GM23338 (cell line): ENCODE results near the gene MARCKS. TPM values are rescaled to one million over a fixed set of nuclear protein-coding genes. Genes with fewer than 3 reads are reported as not detected.

Experiments
- ATAC-seq: fragments of 200-7000 bp; cut with Tn5 transposase; 3 replicates; pipeline ENCODE4 v1.9.1; 2020
- DNase-seq: peaks from one replicate; pipeline ENCODE4 v3.0.0-alpha.2; 2015; ENCODE audit warnings: low spot score
- H2AFZ ChIP-seq: fragments of 200-600 bp; sonication (generic); 2 replicates; pipeline ENCODE4 v1.8.0; 2016; ENCODE audit warnings: antibody characterized with exemption, mild to moderate bottlenecking, moderate library complexity
- H3F3A ChIP-seq: fragments of 200-600 bp; sonication (generic); replicated peaks from 2 replicates; pipeline ENCODE4 v1.8.0; 2017; ENCODE audit warnings: antibody characterized with exemption, mixed run types, low read depth
- H3K27ac ChIP-seq: fragments of 200-600 bp; sonication (generic); 2 replicates; pipeline ENCODE4 v1.6.1; 2016; ENCODE audit warnings: low read depth
- H3K27me3 ChIP-seq: fragments of 200-600 bp; sonication (generic); 2 replicates; pipeline ENCODE4 v1.8.0; 2016; ENCODE audit warnings: mild to moderate bottlenecking, mixed run types, moderate library complexity; ENCODE audit not compliant: insufficient read depth
- H3K36me3 ChIP-seq: fragments of 200-600 bp; sonication (generic); 2 replicates; pipeline ENCODE4 v1.8.0; 2016; ENCODE audit warnings: mild to moderate bottlenecking; ENCODE audit not compliant: insufficient read depth
- H3K4me1 ChIP-seq: fragments of 200-600 bp; sonication (generic); 2 replicates; pipeline ENCODE4 v1.8.0; 2016; ENCODE audit warnings: mild to moderate bottlenecking, moderate library complexity; ENCODE audit not compliant: insufficient read depth
- H3K4me2 ChIP-seq: fragments of 200-600 bp; sonication (generic); 2 replicates; pipeline ENCODE4 v1.7.1; 2017; ENCODE audit warnings: mixed run types
- H3K4me3 ChIP-seq: fragments of 200-600 bp; sonication (generic); 2 replicates; pipeline ENCODE4 v1.6.1; 2016; ENCODE audit warnings: mixed run types
- H3K79me2 ChIP-seq: fragments of 200-600 bp; sonication (generic); replicated peaks from 2 replicates; pipeline ENCODE4 v1.8.0; 2017; ENCODE audit warnings: mild to moderate bottlenecking; ENCODE audit not compliant: insufficient read depth
- H3K9me2 ChIP-seq: fragments of 200-600 bp; sonication (generic); 2 replicates; pipeline ENCODE4 v1.8.0; 2017; ENCODE audit not compliant: insufficient read depth
- H4K20me1 ChIP-seq: fragments of 200-600 bp; sonication (generic); replicated peaks from 2 replicates; pipeline ENCODE4 v1.8.0; 2017; ENCODE audit warnings: mild to moderate bottlenecking; ENCODE audit not compliant: insufficient read depth
- H3K27ac Mint-ChIP-seq: 2 replicates; pipeline ENCODE4 v1.8.0; 2020; ENCODE audit warnings: inconsistent platforms, mild to moderate bottlenecking, moderate library complexity, mixed read lengths
- H3K27me3 Mint-ChIP-seq: 3 replicates; pipeline ENCODE4 v1.8.0; 2022; ENCODE audit warnings: low read depth, mild to moderate bottlenecking, moderate library complexity, mixed read lengths, inconsistent platforms; ENCODE audit not compliant: insufficient read depth, poor library complexity
- H3K36me3 Mint-ChIP-seq: 3 replicates; pipeline ENCODE4 v1.8.0; 2021; ENCODE audit warnings: low read depth, mild to moderate bottlenecking, inconsistent platforms, moderate library complexity, mixed read lengths
- H3K4me1 Mint-ChIP-seq: 3 replicates; pipeline ENCODE4 v1.8.0; 2020; ENCODE audit warnings: mild to moderate bottlenecking, inconsistent platforms, mixed read lengths
- H3K4me3 Mint-ChIP-seq: 3 replicates; pipeline ENCODE4 v1.8.0; 2021; ENCODE audit warnings: moderate library complexity, mild to moderate bottlenecking, inconsistent platforms, mixed read lengths
- H3K9me3 Mint-ChIP-seq: 3 replicates; pipeline ENCODE4 v1.8.0; 2020; ENCODE audit warnings: moderate library complexity, mild to moderate bottlenecking, inconsistent platforms, mixed read lengths
- CREB1 ChIP-seq: fragments of 250-450 bp; sonication (Bioruptor Pico); IDR thresholded peaks from 2 replicates; pipeline ENCODE4 v1.5.0; 2020; ENCODE audit warnings: low read depth, mild to moderate bottlenecking, moderate library complexity
- EZH2 ChIP-seq: fragments of 200-600 bp; sonication (generic); IDR thresholded peaks from one replicate; pipeline ENCODE4 v1.8.0; 2017; ENCODE audit warnings: antibody characterized with exemption, mild to moderate bottlenecking, low read depth; ENCODE audit not compliant: unreplicated experiment
- EZH2phosphoT487 ChIP-seq: fragments of 200-600 bp; sonication (generic); IDR thresholded peaks from one replicate; pipeline ENCODE4 v1.8.1; 2018; ENCODE audit warnings: antibody characterized with exemption; ENCODE audit not compliant: unreplicated experiment
- JUNB ChIP-seq: IDR thresholded peaks from one replicate; pipeline ENCODE4 v1.6.1; 2016; ENCODE audit warnings: antibody characterized with exemption; ENCODE audit not compliant: unreplicated experiment
- NANOG ChIP-seq: IDR thresholded peaks from 2 replicates; pipeline ENCODE4 v1.6.1; 2016; ENCODE audit warnings: antibody characterized with exemption, borderline replicate concordance
- POLR2AphosphoS5 ChIP-seq: IDR thresholded peaks from 2 replicates; pipeline ENCODE4 v1.6.1; 2016; ENCODE audit warnings: antibody characterized with exemption, low read depth
- STAT1 ChIP-seq: IDR thresholded peaks from one replicate; pipeline ENCODE4 v1.6.1; 2016; ENCODE audit warnings: antibody characterized with exemption; ENCODE audit not compliant: unreplicated experiment
- ZNF114 ChIP-seq: fragments of 250-450 bp; sonication (Bioruptor Pico); IDR thresholded peaks from 2 replicates; pipeline ENCODE4 v1.5.0; 2020; ENCODE audit warnings: mild to moderate bottlenecking, moderate library complexity
- ZNF331 ChIP-seq: fragments of 250-450 bp; sonication (Bioruptor Pico); IDR thresholded peaks from 2 replicates; pipeline ENCODE4 v1.5.0; 2020; ENCODE audit warnings: low read depth, mild to moderate bottlenecking, moderate library complexity
- polyA plus RNA-seq: library from polyadenylated mRNA; unstranded; fragments of >200 nt; fragmentation: Nextera tagmentation; extraction: Ambion mirVana; gene quantifications from 2 replicates; pipeline ENCODE4 v1.2.1, GENCODE V29; 2016
- total RNA-seq: library from RNA; depleted of rRNA; stranded (reverse); fragments of >200 nt; shearing (Covaris generic); gene quantifications from 2 replicates; pipeline ENCODE4 v1.2.3, GENCODE V29; 2014
- TF ChIP-seq, protein P1 (sequence below): IDR thresholded peaks from one replicate; pipeline ENCODE4 v1.6.1; 2018; ENCODE audit warnings: antibody characterized with exemption; ENCODE audit not compliant: unreplicated experiment
- TF ChIP-seq, protein P2 (sequence below): IDR thresholded peaks from 2 replicates; pipeline ENCODE4 v1.6.1; 2016; ENCODE audit warnings: antibody characterized with exemption
- TF ChIP-seq, protein P3 (sequence below): fragments of 250-450 bp; sonication (Bioruptor Pico); IDR thresholded peaks from 2 replicates; pipeline ENCODE4 v1.5.0; 2020; ENCODE audit warnings: mild to moderate bottlenecking, moderate library complexity
- TF ChIP-seq, protein P4 (sequence below), 2 experiments: fragments of 200-600 bp in 1 of 2; sonication (generic) in 1 of 2; conservative IDR thresholded peaks; 2 replicates each; pipeline versions ENCODE4 v1.5.1 to v1.6.1; 2016 to 2017; ENCODE audit warnings: antibody characterized with exemption in 2 of 2, low read depth in 2 of 2, mild to moderate bottlenecking in 2 of 2, moderate library complexity in 1 of 2

The MARCKS gene
- total and polyA plus RNA-seq, 2 experiments from 2014 or later, result 71.5 to 85.9 TPM

DNA sequence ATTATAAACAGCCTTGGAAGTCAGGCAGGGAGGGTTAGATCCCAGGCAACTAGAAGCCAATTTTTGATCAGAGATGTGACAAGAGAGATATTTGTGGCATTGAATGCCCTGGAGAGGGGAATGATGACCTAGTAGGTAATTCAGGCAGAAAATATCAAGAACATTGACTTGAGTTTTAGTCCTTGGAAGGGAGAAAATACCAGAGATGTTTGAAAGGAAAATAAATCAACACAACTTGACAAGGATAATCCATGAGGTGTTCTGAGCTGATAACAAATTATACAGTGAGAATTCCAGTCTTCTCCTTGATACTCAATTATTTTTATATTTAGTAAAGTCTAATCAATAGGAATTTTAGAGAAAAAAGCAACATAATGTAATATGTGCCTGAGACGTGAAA is 10.6 kb upstream of the MARCKS start:
- Histone ChIP-seq H2AFZ (0 out of 2 replicates have a peak overlapping the region, but pooled peaks have one; percentile 19), H3K4me3 (no peak overlapping the region), H3K79me2 (no peaks in the 10 kb centered on the region), H3K4me1 (no peaks in the 10 kb centered on the region), H3K27ac (no peak overlapping the region), H4K20me1 (no peaks in the 10 kb centered on the region), H3K27me3 (peaks cover 11% of the 10 kb centered on the region), H3K36me3 (no peaks in the 10 kb centered on the region), H3K4me2 (no peak overlapping the region), H3F3A (no peaks in the 10 kb centered on the region), H3K9me2 (no peaks in the 10 kb centered on the region)
- Mint-ChIP-seq H3K27ac (no peak overlapping the region; the same call in 1 of the 2 replicates), H3K4me1 (peaks cover 5% of the 10 kb centered on the region), H3K9me3 (no peaks in the 10 kb centered on the region), H3K27me3 (peaks cover 4% of the 10 kb centered on the region), H3K4me3 (no peak overlapping the region), H3K36me3 (no peaks in the 10 kb centered on the region)
- TF ChIP-seq EZH2, result no peak
- no peak for TF ChIP-seq CREB1 (CRISPR knock-in tag)
- no peak for TF ChIP-seq POLR2AphosphoS5
- TF ChIP-seq EZH2phosphoT487, result no peak
- no peak for TF ChIP-seq JUNB
- no peak for TF ChIP-seq NANOG
- TF ChIP-seq, protein P1, sequence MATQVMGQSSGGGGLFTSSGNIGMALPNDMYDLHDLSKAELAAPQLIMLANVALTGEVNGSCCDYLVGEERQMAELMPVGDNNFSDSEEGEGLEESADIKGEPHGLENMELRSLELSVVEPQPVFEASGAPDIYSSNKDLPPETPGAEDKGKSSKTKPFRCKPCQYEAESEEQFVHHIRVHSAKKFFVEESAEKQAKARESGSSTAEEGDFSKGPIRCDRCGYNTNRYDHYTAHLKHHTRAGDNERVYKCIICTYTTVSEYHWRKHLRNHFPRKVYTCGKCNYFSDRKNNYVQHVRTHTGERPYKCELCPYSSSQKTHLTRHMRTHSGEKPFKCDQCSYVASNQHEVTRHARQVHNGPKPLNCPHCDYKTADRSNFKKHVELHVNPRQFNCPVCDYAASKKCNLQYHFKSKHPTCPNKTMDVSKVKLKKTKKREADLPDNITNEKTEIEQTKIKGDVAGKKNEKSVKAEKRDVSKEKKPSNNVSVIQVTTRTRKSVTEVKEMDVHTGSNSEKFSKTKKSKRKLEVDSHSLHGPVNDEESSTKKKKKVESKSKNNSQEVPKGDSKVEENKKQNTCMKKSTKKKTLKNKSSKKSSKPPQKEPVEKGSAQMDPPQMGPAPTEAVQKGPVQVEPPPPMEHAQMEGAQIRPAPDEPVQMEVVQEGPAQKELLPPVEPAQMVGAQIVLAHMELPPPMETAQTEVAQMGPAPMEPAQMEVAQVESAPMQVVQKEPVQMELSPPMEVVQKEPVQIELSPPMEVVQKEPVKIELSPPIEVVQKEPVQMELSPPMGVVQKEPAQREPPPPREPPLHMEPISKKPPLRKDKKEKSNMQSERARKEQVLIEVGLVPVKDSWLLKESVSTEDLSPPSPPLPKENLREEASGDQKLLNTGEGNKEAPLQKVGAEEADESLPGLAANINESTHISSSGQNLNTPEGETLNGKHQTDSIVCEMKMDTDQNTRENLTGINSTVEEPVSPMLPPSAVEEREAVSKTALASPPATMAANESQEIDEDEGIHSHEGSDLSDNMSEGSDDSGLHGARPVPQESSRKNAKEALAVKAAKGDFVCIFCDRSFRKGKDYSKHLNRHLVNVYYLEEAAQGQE, result no peak
- TF ChIP-seq STAT1, result no peak
- TF ChIP-seq, protein P2, sequence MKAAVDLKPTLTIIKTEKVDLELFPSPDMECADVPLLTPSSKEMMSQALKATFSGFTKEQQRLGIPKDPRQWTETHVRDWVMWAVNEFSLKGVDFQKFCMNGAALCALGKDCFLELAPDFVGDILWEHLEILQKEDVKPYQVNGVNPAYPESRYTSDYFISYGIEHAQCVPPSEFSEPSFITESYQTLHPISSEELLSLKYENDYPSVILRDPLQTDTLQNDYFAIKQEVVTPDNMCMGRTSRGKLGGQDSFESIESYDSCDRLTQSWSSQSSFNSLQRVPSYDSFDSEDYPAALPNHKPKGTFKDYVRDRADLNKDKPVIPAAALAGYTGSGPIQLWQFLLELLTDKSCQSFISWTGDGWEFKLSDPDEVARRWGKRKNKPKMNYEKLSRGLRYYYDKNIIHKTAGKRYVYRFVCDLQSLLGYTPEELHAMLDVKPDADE, result no peak
- TF ChIP-seq ZNF331, result no peak
- TF ChIP-seq, protein P3, sequence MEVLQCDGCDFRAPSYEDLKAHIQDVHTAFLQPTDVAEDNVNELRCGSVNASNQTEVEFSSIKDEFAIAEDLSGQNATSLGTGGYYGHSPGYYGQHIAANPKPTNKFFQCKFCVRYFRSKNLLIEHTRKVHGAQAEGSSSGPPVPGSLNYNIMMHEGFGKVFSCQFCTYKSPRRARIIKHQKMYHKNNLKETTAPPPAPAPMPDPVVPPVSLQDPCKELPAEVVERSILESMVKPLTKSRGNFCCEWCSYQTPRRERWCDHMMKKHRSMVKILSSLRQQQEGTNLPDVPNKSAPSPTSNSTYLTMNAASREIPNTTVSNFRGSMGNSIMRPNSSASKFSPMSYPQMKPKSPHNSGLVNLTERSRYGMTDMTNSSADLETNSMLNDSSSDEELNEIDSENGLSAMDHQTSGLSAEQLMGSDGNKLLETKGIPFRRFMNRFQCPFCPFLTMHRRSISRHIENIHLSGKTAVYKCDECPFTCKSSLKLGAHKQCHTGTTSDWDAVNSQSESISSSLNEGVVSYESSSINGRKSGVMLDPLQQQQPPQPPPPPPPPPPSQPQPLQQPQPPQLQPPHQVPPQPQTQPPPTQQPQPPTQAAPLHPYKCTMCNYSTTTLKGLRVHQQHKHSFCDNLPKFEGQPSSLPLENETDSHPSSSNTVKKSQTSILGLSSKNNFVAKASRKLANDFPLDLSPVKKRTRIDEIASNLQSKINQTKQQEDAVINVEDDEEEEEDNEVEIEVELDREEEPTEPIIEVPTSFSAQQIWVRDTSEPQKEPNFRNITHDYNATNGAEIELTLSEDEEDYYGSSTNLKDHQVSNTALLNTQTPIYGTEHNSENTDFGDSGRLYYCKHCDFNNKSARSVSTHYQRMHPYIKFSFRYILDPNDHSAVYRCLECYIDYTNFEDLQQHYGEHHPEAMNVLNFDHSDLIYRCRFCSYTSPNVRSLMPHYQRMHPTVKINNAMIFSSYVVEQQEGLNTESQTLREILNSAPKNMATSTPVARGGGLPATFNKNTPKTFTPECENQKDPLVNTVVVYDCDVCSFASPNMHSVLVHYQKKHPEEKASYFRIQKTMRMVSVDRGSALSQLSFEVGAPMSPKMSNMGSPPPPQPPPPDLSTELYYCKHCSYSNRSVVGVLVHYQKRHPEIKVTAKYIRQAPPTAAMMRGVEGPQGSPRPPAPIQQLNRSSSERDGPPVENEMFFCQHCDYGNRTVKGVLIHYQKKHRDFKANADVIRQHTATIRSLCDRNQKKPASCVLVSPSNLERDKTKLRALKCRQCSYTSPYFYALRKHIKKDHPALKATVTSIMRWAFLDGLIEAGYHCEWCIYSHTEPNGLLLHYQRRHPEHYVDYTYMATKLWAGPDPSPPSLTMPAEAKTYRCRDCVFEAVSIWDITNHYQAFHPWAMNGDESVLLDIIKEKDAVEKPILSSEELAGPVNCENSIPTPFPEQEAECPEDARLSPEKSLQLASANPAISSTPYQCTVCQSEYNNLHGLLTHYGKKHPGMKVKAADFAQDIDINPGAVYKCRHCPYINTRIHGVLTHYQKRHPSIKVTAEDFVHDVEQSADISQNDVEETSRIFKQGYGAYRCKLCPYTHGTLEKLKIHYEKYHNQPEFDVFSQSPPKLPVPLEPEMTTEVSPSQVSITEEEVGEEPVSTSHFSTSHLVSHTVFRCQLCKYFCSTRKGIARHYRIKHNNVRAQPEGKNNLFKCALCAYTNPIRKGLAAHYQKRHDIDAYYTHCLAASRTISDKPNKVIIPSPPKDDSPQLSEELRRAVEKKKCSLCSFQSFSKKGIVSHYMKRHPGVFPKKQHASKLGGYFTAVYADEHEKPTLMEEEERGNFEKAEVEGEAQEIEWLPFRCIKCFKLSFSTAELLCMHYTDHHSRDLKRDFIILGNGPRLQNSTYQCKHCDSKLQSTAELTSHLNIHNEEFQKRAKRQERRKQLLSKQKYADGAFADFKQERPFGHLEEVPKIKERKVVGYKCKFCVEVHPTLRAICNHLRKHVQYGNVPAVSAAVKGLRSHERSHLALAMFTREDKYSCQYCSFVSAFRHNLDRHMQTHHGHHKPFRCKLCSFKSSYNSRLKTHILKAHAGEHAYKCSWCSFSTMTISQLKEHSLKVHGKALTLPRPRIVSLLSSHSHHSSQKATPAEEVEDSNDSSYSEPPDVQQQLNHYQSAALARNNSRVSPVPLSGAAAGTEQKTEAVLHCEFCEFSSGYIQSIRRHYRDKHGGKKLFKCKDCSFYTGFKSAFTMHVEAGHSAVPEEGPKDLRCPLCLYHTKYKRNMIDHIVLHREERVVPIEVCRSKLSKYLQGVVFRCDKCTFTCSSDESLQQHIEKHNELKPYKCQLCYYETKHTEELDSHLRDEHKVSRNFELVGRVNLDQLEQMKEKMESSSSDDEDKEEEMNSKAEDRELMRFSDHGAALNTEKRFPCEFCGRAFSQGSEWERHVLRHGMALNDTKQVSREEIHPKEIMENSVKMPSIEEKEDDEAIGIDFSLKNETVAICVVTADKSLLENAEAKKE (CRISPR knock-in tag), result no peak
- no peak for TF ChIP-seq ZNF114 (CRISPR knock-in tag)
- TF ChIP-seq, protein P4, sequence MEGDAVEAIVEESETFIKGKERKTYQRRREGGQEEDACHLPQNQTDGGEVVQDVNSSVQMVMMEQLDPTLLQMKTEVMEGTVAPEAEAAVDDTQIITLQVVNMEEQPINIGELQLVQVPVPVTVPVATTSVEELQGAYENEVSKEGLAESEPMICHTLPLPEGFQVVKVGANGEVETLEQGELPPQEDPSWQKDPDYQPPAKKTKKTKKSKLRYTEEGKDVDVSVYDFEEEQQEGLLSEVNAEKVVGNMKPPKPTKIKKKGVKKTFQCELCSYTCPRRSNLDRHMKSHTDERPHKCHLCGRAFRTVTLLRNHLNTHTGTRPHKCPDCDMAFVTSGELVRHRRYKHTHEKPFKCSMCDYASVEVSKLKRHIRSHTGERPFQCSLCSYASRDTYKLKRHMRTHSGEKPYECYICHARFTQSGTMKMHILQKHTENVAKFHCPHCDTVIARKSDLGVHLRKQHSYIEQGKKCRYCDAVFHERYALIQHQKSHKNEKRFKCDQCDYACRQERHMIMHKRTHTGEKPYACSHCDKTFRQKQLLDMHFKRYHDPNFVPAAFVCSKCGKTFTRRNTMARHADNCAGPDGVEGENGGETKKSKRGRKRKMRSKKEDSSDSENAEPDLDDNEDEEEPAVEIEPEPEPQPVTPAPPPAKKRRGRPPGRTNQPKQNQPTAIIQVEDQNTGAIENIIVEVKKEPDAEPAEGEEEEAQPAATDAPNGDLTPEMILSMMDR (conservative IDR thresholded peaks at IDR 0.05; ENCODE audit: low read depth in 2 of 2), result no peak
- DNase-seq, result no peak
- no peak for ATAC-seq
